ENCODE data around the gene DPEP2. TPM values are rescaled to one million over a fixed set of nuclear protein-coding genes. Genes with fewer than 3 reads are reported as not detected.

DPEP2 gene
- total and polyA plus RNA-seq, 2 of the 13 experiments (the other 11 are each of a cell fraction or from before 2014, with no cell fraction given), result 0.18 TPM; not detected in 1

- peak; percentile 86; the same call in 1 of the 2 replicates for TF ChIP-seq ZNF816 (CRISPR knock-in tag; IDR thresholded peaks at IDR 0.05; ENCODE audit: borderline replicate concordance)
- peak; percentile 77 for TF ChIP-seq ARID5B (CRISPR knock-in tag; IDR thresholded peaks at IDR 0.05)
- TF ChIP-seq ZNF407 (CRISPR knock-in tag; IDR thresholded peaks at IDR 0.05; ENCODE audit: not compliant biosample characterization), result no peak
- TF ChIP-seq ZSCAN25 (CRISPR knock-in tag; IDR thresholded peaks at IDR 0.05), result peak; percentile 98
- TF ChIP-seq ZNF629 (CRISPR knock-in tag; conservative IDR thresholded peaks at IDR 0.05), result peak; percentile 39; the same call in 1 of the 2 replicates
- TF ChIP-seq KLF9 (CRISPR knock-in tag; IDR thresholded peaks at IDR 0.05; ENCODE audit: low read depth), result no peak
- TF ChIP-seq RNF219 (CRISPR knock-in tag; IDR thresholded peaks at IDR 0.05), result no peak
- peak; percentile 76 for TF ChIP-seq NCOA2 (CRISPR knock-in tag; IDR thresholded peaks at IDR 0.05)
- TF ChIP-seq EP300 (IDR thresholded peaks at IDR 0.05; ENCODE audit: low read depth in 2 of 2, low read length in 2 of 2), result peak in 1 of 2 experiments; percentile 88; a peak in 2 of 4 replicates
- no peak for TF ChIP-seq EP300 (CRISPR knock-in tag; IDR thresholded peaks at IDR 0.05; ENCODE audit: borderline replicate concordance)
- peak; percentile 24; the same call in 1 of the 2 replicates for TF ChIP-seq SP5 (CRISPR knock-in tag; IDR thresholded peaks at IDR 0.05; ENCODE audit: borderline replicate concordance, low read depth)
Measured at GRCh38 chr16:67943256-67943618, 56.0 kb downstream of the DPEP2 start (continued).

Measured in HepG2 (cell line).